GM03348 (cell line): Measurements from ENCODE around the gene OCA2.
"Not testable (repeated sequence)": the region's sequence is repeated elsewhere in the genome, so short reads cannot be mapped to it uniquely, and the experiment has no call there.

Experiments used
- DNase-seq: peaks from one replicate; pipeline ENCODE4 v3.0.0; 2012; ENCODE audit warnings: low spot score

Gene OCA2

DNA sequence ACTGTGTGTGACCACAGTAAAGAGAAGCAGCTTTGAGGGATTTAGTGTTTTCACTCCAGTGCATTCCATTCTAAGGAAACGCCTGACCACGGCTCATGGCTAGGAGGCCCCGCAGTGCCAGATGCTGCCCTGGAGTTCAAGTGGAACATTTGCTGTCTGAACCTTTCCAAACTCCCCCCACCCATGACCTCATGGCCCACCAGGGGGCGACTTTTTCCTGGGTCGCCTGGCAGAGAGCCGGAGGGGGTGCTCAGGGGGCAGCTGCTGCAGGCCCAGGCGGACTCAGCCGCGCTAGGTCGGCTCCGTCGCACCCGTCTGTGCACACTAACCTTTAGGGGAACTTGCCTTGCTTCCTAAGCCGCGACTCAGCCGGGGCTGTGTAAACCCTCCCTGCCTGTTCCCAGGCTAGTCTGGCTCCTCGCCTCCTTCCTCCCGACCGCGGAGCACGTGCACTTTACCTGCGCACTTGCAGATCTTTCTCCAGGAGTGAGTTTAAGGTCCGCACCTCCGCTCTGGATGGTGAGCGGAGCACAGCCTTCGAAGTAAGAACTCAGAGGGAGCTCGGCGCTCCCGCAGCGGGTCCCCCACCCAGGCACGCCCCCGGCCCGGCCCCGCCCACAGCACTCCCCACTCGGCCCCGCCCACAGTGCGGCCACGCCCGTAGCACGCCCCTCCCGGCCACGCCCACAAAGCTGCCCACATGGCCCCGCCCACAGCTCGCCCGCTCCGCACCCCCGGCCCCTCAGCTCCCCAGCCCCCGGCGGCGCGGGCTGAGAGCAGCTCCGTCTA is at the start of gene OCA2:
Gene OCA2, minus strand, starts transcription at position 550 of the 789 bp plus-strand sequence. CDS start 17,441 bp downstream, outside the sequence.
- DNase-seq: peak; percentile 72

GRCh38 chr15:28147801-28148200 is 48.7 kb upstream of the OCA2 start:
- no peak for DNase-seq

- DNase-seq: not testable (repeated sequence)
Measured at GRCh38 chr15:28145419-28145818, 46.3 kb upstream of the OCA2 start.

DNA sequence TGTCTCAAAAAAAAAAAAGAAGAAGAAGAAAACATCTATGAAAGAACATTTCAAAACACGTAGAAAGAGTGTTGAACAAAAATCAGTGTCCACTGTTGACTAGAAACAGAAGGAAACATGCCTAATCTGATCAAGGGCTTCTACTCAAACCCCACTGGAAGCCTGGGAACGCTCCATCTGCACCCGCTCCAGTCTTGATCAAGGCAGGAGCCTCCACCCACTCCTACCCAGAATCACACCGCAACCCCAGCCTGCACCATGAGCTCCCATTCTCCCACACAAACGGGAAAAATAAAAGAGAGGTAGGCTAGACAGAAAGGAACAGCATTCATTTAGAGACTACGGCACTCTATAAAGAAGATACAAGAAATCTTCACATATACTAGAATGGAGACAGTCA is 40.9 kb upstream of the OCA2 start:
- DNase-seq: no peak

- DNase-seq: not testable (repeated sequence)
Measured at GRCh38 chr15:28137408-28138039, 38.4 kb upstream of the OCA2 start.

DNA sequence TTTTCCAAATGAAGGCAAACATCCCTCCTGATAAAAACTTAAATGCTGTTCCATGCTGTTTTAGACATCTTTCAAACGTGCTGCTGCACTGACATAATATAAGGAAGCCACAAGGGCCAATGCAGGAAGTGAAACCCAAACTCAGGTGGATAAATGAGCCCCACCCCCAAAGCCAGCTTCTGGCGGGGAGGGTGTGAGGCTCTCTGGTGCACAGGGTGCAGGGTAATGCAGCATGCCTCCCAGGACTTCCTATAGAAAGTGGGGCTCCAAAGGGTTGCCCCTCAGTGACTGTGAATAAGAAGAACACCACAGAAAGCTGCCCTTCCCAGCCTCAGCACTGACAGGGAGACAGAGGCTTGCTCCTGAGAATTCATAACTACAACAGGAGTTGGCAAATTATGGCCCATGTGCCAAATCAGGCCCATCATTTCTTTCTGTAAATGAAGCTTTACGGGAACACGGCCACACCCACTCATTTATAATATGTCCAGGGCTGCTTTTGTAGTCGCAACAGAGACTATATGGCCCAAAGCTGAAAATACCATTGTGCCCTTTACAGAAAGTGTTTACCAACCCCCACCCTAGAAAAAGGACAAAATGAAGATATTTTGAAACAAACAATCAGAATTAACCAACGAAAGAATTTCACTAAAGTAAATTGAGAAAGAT is 37.3 kb upstream of the OCA2 start:
- not testable (repeated sequence) for DNase-seq

GRCh38 chr15:28133281-28133680 is 34.2 kb upstream of the OCA2 start:
- DNase-seq: peak; percentile 30

GRCh38 chr15:28132524-28133275 is 33.6 kb upstream of the OCA2 start:
- DNase-seq: peak; percentile 69

GRCh38 chr15:28131946-28132345 is 32.8 kb upstream of the OCA2 start:
- DNase-seq: no peak

DNA sequence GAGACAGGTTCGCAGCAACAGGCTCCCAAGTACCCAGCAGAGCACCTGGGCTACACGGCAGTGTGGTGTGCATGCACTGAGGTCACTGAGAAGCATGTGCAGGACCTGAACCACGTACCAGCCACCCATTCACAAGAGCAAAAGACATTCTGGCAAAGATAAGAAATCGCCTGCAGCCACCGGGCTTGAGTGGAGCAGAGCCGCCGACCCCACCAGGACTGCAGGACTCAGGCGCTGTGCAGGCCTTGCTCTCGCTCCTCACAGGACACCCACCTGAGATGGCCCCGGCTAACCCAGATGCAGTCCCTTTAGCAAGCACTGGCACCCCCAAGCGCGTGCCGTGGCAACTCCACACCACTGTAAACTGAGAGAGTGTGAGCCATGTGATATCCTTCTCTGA is 32.3 kb upstream of the OCA2 start:
- no peak for DNase-seq

DNA sequence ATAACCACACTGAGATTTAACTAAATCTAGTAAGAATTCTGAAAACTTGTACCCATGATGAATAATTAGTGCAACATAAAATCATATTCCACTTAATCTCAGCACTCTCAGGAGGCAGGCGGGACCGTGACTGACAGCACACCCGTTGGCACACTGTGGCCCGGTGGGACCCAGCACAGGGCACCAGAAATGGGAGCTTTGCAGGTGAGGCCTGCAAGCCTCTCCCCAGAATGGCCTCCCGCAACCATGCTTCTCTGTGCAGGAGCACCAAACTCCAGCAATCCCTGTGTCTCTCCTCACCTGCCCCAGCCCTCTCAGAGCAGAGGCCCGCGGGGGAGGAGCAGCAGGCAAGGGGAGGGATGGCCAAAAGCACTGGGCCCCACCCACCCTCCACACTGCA is 31.5 kb upstream of the OCA2 start:
- DNase-seq: no peak

- no peak for DNase-seq
Measured at GRCh38 chr15:28129231-28129848, 30.2 kb upstream of the OCA2 start.

DNA sequence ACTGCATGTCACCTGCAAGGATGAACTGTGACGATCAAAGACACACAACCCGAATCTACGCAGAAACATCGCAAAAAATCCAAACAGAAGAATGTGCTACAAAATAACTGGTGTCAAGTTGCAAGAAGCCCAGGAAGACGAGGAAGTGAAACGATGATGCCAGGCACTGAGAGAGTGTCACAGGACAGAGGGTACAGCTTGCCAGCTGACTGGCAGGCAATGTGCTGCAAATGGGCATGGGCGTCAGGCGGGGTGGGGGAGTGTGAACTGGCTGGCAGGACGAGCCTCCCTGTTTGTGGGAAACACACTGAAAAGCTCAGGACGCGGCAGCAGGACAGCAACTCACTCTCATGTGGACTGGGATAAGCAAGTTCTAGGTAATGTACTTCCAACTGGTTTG is 28.9 kb upstream of the OCA2 start:
- DNase-seq: no peak

GRCh38 chr15:28127036-28127435 is 27.9 kb upstream of the OCA2 start:
- no peak for DNase-seq

DNA sequence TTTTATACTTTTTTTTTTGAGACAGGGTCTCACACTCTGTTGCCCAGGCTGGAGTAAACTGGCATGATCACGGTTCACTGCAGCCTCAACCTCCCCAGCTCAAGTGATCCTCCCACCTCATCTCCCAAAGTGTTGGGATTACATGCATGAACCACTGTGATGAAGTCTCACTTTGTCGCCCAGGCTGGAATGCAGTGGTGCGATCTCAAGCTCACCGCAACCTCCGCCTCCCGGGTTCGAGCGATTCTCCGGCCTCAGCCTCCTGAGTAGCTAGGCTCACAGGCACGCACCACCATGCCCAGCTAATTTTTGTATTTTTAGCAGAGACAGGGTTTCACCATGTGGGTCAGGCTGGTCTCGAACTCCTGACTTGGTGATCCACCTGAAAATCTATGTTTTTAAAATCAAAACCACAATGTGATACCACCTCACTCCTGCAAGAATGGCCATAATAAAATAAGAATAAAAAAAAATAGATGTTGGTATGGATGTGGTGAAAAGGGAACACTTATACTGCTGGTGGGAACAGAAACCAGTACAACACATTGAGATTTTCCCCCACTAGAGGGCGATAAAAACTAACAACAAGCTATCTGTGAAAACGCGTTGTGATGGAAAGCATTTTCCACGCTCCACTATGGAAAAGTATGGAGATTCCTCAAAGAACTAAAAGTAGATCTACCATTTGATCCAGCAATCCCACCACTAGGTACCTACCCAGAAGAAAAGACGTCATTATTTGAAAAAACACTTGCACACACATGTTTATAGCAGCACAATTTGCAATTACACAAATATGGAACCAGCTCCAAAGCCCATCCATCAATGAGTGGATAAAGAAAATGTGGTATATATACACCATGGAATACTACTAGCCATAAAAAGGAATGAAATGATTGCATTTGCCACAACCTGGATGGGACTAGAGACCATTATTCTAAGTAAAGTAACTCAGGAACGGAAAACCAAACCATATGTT is 26.8 kb upstream of the OCA2 start:
- peak; percentile 62 for DNase-seq

- DNase-seq: no peak
Measured at GRCh38 chr15:28124841-28125240, 25.7 kb upstream of the OCA2 start.

DNA sequence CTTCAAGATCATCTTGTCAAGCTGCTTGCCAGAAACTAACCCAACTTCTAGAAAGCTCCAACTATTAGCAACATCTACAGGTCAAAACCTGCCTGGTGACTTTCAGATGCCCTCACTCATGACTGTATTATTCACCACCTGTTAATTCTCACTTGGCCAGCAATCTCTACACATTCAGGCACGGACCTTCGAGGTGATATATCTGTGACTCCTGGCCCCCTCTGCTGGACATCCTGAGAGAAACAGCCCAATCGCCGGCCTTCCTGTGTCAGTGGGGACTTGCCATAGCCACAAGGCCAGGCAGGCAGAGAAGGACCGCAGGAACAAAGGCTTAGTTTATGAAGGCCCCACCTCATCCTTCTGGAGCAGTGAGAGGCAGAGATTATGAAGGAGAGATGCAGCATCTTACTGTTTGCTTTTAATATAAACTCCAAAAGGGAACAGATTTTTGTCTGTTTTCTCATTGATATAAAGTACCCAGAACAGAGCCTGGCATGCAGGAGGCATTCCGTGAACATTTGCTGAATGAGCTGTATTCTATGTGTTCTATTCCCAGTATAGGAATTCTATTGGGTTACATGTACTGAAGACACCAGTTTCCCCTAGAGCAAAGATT is 24.4 kb upstream of the OCA2 start:
- peak; percentile 86 for DNase-seq

GRCh38 chr15:28122038-28122949 is 23.2 kb upstream of the OCA2 start:
- no peak for DNase-seq

GRCh38 chr15:28121577-28121976 is 22.5 kb upstream of the OCA2 start:
- DNase-seq: not testable (repeated sequence)
